ENCODE measurements around the gene HEATR5A. TPM values are rescaled to one million over a fixed set of nuclear protein-coding genes. Genes with fewer than 3 reads are reported as not detected.

HEATR5A gene
- total and polyA plus RNA-seq, 2 donors from 2014 or later = 8.0 to 30.4 TPM

GRCh38 chr14:31391473-31391872 is 28.9 kb downstream of the HEATR5A start:
- no peak for TF ChIP-seq CTCF (IDR thresholded peaks at IDR 0.05; ENCODE audit: borderline replicate concordance, extremely low read depth, insufficient read depth)
- FAIRE-seq = no peak
- H3K9ac ChIP-seq (ENCODE audit: low read length in 3 of 3) = no peak overlapping the region
- no peak overlapping the region for H3K4me3 ChIP-seq (ENCODE audit: low read length in 3 of 3)
- DNase-seq = no peak
- H3K4me1 ChIP-seq (ENCODE audit: control insufficient read depth in 2 of 3, insufficient read depth in 2 of 3, low read depth in 1 of 3, low read length in 3 of 3) = no peaks in the 10 kb centered on the region
- no peaks in the 10 kb centered on the region for H3K27me3 ChIP-seq (ENCODE audit: control insufficient read depth, insufficient read depth, low read length)
- H3K27ac ChIP-seq (ENCODE audit: low read depth in 2 of 2, low read length in 2 of 2) = no peak overlapping the region
- no peaks in the 10 kb centered on the region for H3K9me3 ChIP-seq (ENCODE audit: control insufficient read depth in 2 of 3, insufficient read depth in 1 of 3, low read length in 3 of 3)
- peaks cover 0 to 5% (median 4%) of the 10 kb centered on the region in 3 donors for H3K36me3 ChIP-seq (ENCODE audit: control insufficient read depth in 2 of 3, insufficient read depth in 3 of 3, low read length in 3 of 3)
- intact Hi-C loops (cut with DNase I) = no loop called here

GRCh38 chr14:31389946-31390345 is 30.4 kb downstream of the HEATR5A start:
- no peak overlapping the region for H3K9ac ChIP-seq (ENCODE audit: low read length in 3 of 3)
- no peaks in the 10 kb centered on the region for H3K4me1 ChIP-seq (ENCODE audit: control insufficient read depth in 2 of 3, insufficient read depth in 2 of 3, low read depth in 1 of 3, low read length in 3 of 3)
- H3K27me3 ChIP-seq (ENCODE audit: control insufficient read depth, insufficient read depth, low read length) = no peaks in the 10 kb centered on the region
- FAIRE-seq = no peak
- DNase-seq = no peak
- intact Hi-C loops (cut with DNase I) = no loop called here
- H3K27ac ChIP-seq (ENCODE audit: low read depth in 2 of 2, low read length in 2 of 2) = no peak overlapping the region
- H3K36me3 ChIP-seq (ENCODE audit: control insufficient read depth in 2 of 3, insufficient read depth in 3 of 3, low read length in 3 of 3) = peaks cover 0 to 9% (median 4%) of the 10 kb centered on the region in 3 donors
- no peaks in the 10 kb centered on the region for H3K9me3 ChIP-seq (ENCODE audit: control insufficient read depth in 2 of 3, insufficient read depth in 1 of 3, low read length in 3 of 3)
- no peak for TF ChIP-seq CTCF (IDR thresholded peaks at IDR 0.05; ENCODE audit: borderline replicate concordance, extremely low read depth, insufficient read depth)
- no peak overlapping the region for H3K4me3 ChIP-seq (ENCODE audit: low read length in 3 of 3)

GRCh38 chr14:31388687-31389413 is 31.5 kb downstream of the HEATR5A start:
- Histone ChIP-seq H3K27me3 (ENCODE audit: control insufficient read depth, insufficient read depth, low read length) (no peaks in the 10 kb centered on the region), H3K4me1 (ENCODE audit: control insufficient read depth in 2 of 3, insufficient read depth in 2 of 3, low read depth in 1 of 3, low read length in 3 of 3) (no peaks in the 10 kb centered on the region), H3K9ac (ENCODE audit: low read length in 3 of 3) (no peak overlapping the region), H3K4me3 (ENCODE audit: low read length in 3 of 3) (no peak overlapping the region), H3K27ac (ENCODE audit: low read depth in 2 of 2, low read length in 2 of 2) (no peak overlapping the region), H3K9me3 (ENCODE audit: control insufficient read depth in 2 of 3, insufficient read depth in 1 of 3, low read length in 3 of 3) (no peaks in the 10 kb centered on the region), H3K36me3 (ENCODE audit: control insufficient read depth in 2 of 3, insufficient read depth in 3 of 3, low read length in 3 of 3) (peaks cover 0 to 8% (median 4%) of the 10 kb centered on the region in 3 donors)
- no peak for TF ChIP-seq CTCF (IDR thresholded peaks at IDR 0.05; ENCODE audit: borderline replicate concordance, extremely low read depth, insufficient read depth)
- no peak for FAIRE-seq
- DNase-seq = no peak
- intact Hi-C loops (cut with DNase I) = no loop called here

Data from kidney (tissue), 14 donors.